Mammary epithelial cell (primary cell): ENCODE measurements around the gene SEMA4D.

ENCODE experiments used
- CTCF ChIP-seq, 2 donors: IDR thresholded peaks in 1 of 2; conservative IDR thresholded peaks in 1 of 2; 2 replicates each; pipeline ENCODE4 v1.5.1; 2011 to 2012; ENCODE audit warnings: inconsistent platforms in 2 of 2, low read length in 2 of 2, mild to moderate bottlenecking in 2 of 2, control low read depth in 1 of 2, low read depth in 1 of 2; ENCODE audit not compliant: insufficient read depth in 1 of 2; ENCODE audit errors: extremely low read depth in 1 of 2
- EZH2 ChIP-seq: IDR thresholded peaks from 2 replicates; pipeline ENCODE4 v1.6.1; 2012; ENCODE audit warnings: low read length, inconsistent platforms, borderline replicate concordance

GRCh38 chr9:89384783-89385182, 113.1 kb downstream of the SEMA4D start:
- no peak for TF ChIP-seq CTCF (conservative IDR thresholded peaks at IDR 0.05 in 1 of 2, IDR thresholded peaks at IDR 0.05 in 1 of 2; ENCODE audit: extremely low read depth in 1 of 2, insufficient read depth in 1 of 2, low read depth in 1 of 2, low read length in 2 of 2)
- no peak for TF ChIP-seq EZH2
